SU-DHL-6 (cell line): ENCODE data around the gene TRIM66.

Experiments
- H2AFZ ChIP-seq: fragments of 200-600 bp; sonication (generic); 2 replicates; pipeline ENCODE4 v1.6.1; 2014; ENCODE audit warnings: low read depth, mild to moderate bottlenecking, moderate library complexity, mixed read lengths, antibody characterized with exemption, low read length; ENCODE audit not compliant: severe bottlenecking
- H3F3A ChIP-seq: fragments of 200-600 bp; shearing (Covaris generic); 2 replicates; pipeline ENCODE4 v1.6.0; 2016; ENCODE audit warnings: antibody characterized with exemption, mild to moderate bottlenecking; ENCODE audit not compliant: insufficient read depth
- H3K27ac ChIP-seq: fragments of 200-600 bp; sonication (generic); 2 replicates; pipeline ENCODE4 v1.5.1; 2016; ENCODE audit warnings: low read depth, mild to moderate bottlenecking, low read length, moderate library complexity, mixed read lengths
- H3K27me3 ChIP-seq: fragments of 200-600 bp; sonication (generic), shearing (Covaris generic); 2 replicates; pipeline ENCODE4 v1.6.0; 2014; ENCODE audit warnings: mild to moderate bottlenecking, low read length
- H3K36me3 ChIP-seq: fragments of 200-600 bp; sonication (generic); 2 replicates; pipeline ENCODE4 v1.6.1; 2014; ENCODE audit warnings: mild to moderate bottlenecking, low read length, mixed read lengths
- H3K4me2 ChIP-seq: fragments of 300-600, 200-600 bp; shearing (Covaris generic), sonication (generic); 2 replicates; pipeline ENCODE4 v1.6.0; 2014; ENCODE audit warnings: low read length, low read depth, mild to moderate bottlenecking; ENCODE audit not compliant: poor library complexity, severe bottlenecking
- H3K4me3 ChIP-seq: fragments of 200-600 bp; sonication (generic); 2 replicates; pipeline ENCODE4 v1.5.1; 2014; ENCODE audit warnings: antibody characterized with exemption, low read length, mild to moderate bottlenecking, mixed read lengths; ENCODE audit not compliant: insufficient read depth, poor library complexity, severe bottlenecking
- H3K79me2 ChIP-seq: fragments of 200-600 bp; sonication (generic); 2 replicates; pipeline ENCODE4 v1.6.1; 2014; ENCODE audit warnings: mild to moderate bottlenecking, low read length, moderate library complexity; ENCODE audit not compliant: insufficient read depth
- H3K9ac ChIP-seq: fragments of 200-600 bp; sonication (generic); 2 replicates; pipeline ENCODE4 v1.7.0; 2014; ENCODE audit warnings: mild to moderate bottlenecking, low read length
- H3K9me2 ChIP-seq: fragments of 200-600 bp; sonication (generic); replicated peaks from 2 replicates; pipeline ENCODE4 v1.6.1; 2014; ENCODE audit warnings: low read length; ENCODE audit not compliant: insufficient read depth
- H3K9me3 ChIP-seq: fragments of 200-600 bp; sonication (generic); 2 replicates; pipeline ENCODE4 v1.6.1; 2014; ENCODE audit warnings: low read length, mixed read lengths; ENCODE audit not compliant: insufficient read depth
- H4K20me1 ChIP-seq: fragments of 200-600 bp; sonication (generic); 2 replicates; pipeline ENCODE4 v1.6.1; 2014; ENCODE audit warnings: low read depth, mild to moderate bottlenecking, antibody characterized with exemption, low read length, moderate library complexity, mixed read lengths
- EZH2phosphoT487 ChIP-seq: fragments of 200-600 bp; sonication (generic), shearing (Covaris generic); conservative IDR thresholded peaks from 2 replicates; pipeline ENCODE4 v1.6.1; 2018; ENCODE audit warnings: mild to moderate bottlenecking, antibody characterized with exemption, low read length, moderate library complexity, mixed read lengths
- TF ChIP-seq, protein P1 (sequence below): fragments of 200-600 bp; sonication (generic); IDR thresholded peaks from one replicate; pipeline ENCODE4 v1.5.1; 2017; ENCODE audit warnings: antibody characterized with exemption, mild to moderate bottlenecking, low read length, moderate library complexity; ENCODE audit not compliant: insufficient read depth, poor library complexity, severe bottlenecking

The TRIM66 gene

DNA sequence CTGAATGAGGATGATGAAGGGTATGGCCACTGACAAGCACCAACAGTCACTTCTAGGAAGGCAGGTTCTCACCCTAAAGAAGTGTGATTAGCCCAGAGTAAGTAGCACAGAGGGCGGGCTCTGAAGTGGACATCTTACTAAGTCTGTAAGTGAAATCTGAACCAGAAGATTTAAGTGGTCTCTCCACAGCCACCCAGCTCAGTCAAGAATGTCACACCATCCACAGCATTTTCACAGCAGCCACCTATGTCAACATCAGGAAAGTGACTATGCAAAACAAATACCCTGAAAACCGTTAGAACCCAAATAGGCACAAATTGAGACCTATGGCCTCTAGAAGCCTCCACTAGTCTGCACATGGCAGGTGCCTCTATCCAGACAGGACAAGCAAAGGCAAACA, 65.4 kb downstream of the TRIM66 start:
- TF ChIP-seq, protein P1, sequence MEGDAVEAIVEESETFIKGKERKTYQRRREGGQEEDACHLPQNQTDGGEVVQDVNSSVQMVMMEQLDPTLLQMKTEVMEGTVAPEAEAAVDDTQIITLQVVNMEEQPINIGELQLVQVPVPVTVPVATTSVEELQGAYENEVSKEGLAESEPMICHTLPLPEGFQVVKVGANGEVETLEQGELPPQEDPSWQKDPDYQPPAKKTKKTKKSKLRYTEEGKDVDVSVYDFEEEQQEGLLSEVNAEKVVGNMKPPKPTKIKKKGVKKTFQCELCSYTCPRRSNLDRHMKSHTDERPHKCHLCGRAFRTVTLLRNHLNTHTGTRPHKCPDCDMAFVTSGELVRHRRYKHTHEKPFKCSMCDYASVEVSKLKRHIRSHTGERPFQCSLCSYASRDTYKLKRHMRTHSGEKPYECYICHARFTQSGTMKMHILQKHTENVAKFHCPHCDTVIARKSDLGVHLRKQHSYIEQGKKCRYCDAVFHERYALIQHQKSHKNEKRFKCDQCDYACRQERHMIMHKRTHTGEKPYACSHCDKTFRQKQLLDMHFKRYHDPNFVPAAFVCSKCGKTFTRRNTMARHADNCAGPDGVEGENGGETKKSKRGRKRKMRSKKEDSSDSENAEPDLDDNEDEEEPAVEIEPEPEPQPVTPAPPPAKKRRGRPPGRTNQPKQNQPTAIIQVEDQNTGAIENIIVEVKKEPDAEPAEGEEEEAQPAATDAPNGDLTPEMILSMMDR, result no peak
- no peak for TF ChIP-seq EZH2phosphoT487
- Histone ChIP-seq H4K20me1 (no peaks in the 10 kb centered on the region), H3K79me2 (no peaks in the 10 kb centered on the region), H3K27ac (no peak overlapping the region), H3K4me2 (no peak overlapping the region), H3F3A (no peaks in the 10 kb centered on the region), H3K9me3 (no peaks in the 10 kb centered on the region), H3K36me3 (0 out of 2 replicates have a peak, but pooled peaks cover 4% of the 10 kb centered on the region), H3K4me3 (no peak overlapping the region), H3K9ac (no peak overlapping the region), H2AFZ (no peak overlapping the region), H3K27me3 (no peaks in the 10 kb centered on the region), H3K9me2 (no peaks in the 10 kb centered on the region)

DNA sequence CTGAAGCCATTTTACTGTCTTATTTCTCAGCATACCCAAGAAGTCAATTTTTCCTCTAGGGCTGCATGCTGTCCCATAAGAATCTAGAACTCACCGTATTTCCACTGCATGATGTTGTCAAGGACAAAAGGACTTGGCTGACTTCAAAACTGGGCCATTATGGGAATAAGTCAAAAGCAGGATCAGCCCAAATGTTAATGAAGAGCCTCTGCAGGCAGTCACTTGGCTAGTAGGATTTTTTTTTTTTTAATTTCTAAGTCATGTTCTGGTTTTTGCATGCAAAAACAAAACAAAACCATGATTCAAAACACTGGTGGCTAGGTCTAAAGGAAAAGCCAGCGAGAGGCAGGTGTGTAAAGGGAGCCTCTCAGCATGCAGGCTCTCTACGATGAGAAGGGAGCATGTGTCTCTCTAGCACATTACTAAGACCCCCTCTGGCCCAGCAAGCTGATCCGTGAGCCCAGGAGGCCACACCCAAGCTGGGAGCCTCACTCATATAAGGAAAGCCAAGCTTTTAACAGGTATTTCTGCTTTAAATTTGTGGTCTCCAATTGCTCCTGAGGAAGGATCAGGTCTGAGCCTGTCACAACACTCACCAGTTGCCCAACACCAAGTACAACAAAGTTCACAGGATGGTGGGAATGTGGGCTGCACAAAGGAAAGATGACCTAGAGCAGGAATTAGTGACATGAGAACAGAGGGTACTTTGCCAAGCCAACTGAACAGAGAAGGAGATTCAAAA, 67.0 kb downstream of the TRIM66 start:
- H3F3A ChIP-seq, result no peaks in the 10 kb centered on the region
- no peak overlapping the region for H3K4me2 ChIP-seq
- H3K36me3 ChIP-seq, result 0 out of 2 replicates have a peak, but pooled peaks cover 4% of the 10 kb centered on the region
- no peaks in the 10 kb centered on the region for H3K27me3 ChIP-seq
- H3K27ac ChIP-seq, result no peak overlapping the region
- no peaks in the 10 kb centered on the region for H3K9me3 ChIP-seq
- no peaks in the 10 kb centered on the region for H3K79me2 ChIP-seq
- TF ChIP-seq EZH2phosphoT487, result no peak
- TF ChIP-seq, protein P1, result no peak
- no peak overlapping the region for H3K4me3 ChIP-seq
- no peak overlapping the region for H3K9ac ChIP-seq
- no peaks in the 10 kb centered on the region for H3K9me2 ChIP-seq
- H4K20me1 ChIP-seq, result no peaks in the 10 kb centered on the region
- no peak overlapping the region for H2AFZ ChIP-seq

DNA sequence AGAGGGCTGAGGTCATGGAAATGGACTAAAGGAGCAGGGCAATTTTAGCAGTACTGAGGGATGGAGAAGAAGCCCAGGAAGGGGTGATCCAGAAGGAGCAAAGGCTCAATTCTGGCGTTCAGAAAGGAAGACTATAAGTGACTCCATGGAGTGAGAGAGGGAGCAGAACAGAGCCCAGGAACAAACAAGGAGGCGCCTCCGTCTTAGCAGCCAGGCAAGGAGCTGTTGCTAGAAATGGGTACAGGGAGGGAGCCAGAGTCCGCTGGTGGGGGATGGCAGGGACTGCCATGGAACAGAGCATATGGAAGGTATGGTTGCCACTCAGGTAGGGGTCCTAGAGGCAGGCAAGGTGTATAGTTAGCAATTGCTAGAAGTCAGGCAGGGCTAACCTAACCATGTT, 68.0 kb downstream of the TRIM66 start:
- Histone ChIP-seq H2AFZ (no peak overlapping the region), H3K36me3 (0 out of 2 replicates have a peak, but pooled peaks cover 4% of the 10 kb centered on the region), H3K4me3 (no peak overlapping the region), H3K27ac (no peak overlapping the region), H3K4me2 (no peak overlapping the region), H3F3A (no peaks in the 10 kb centered on the region), H3K9ac (no peak overlapping the region), H3K9me2 (no peaks in the 10 kb centered on the region), H3K79me2 (no peaks in the 10 kb centered on the region), H4K20me1 (no peaks in the 10 kb centered on the region), H3K27me3 (no peaks in the 10 kb centered on the region), H3K9me3 (no peaks in the 10 kb centered on the region)
- TF ChIP-seq, protein P1, result no peak
- TF ChIP-seq EZH2phosphoT487, result no peak
